NT2/D1 (cell line): ENCODE data around the gene SEPTIN12.

Experiments used
- SUZ12 ChIP-seq: IDR thresholded peaks from 2 replicates; pipeline ENCODE4 v1.6.1; 2011; ENCODE audit not compliant: insufficient read length, insufficient read depth; ENCODE audit errors: extremely low read depth
- YY1 ChIP-seq: IDR thresholded peaks from 2 replicates; pipeline ENCODE4 v1.6.1; 2011; ENCODE audit not compliant: insufficient read length, insufficient read depth
- ZNF274 ChIP-seq: IDR thresholded peaks from 2 replicates; pipeline ENCODE4 v1.6.1; 2011; ENCODE audit warnings: mild to moderate bottlenecking, low read depth, low read length

DNA sequence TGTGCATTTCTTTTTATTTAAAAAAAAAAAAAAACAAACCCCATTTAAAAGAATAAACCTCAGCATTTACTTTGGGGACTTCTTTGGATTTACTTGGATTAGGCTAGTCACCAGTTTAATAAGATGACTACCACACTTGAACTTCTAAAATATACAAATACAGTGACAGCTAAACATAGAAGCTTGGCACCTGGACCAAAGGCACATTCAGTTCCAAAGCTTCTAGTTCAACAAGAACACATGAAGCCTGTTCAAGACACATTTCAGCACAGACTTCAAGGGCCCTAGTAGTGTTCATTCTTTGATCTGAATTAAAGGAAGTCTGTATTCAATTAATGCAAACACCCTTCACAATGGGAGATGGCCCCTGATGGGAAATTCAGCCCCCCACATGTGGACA is 25.9 kb upstream of the SEPTIN12 start:
- TF ChIP-seq SUZ12, result no peak
- TF ChIP-seq ZNF274, result no peak
- no peak for TF ChIP-seq YY1
